PC-9 (cell line): Measurements from ENCODE around the gene TLR2.

ENCODE experiments used
- CTCF ChIP-seq: fragments of 200-600 bp; sonication (generic); conservative IDR thresholded peaks from 2 replicates; pipeline ENCODE4 v1.6.1; 2017; ENCODE audit warnings: mixed run types, antibody characterized with exemption, mild to moderate bottlenecking, moderate library complexity
- EZH2 ChIP-seq: fragments of 200-600 bp; sonication (generic); IDR thresholded peaks from 2 replicates; pipeline ENCODE4 v1.8.0; 2017; ENCODE audit warnings: antibody characterized with exemption, low read depth

DNA sequence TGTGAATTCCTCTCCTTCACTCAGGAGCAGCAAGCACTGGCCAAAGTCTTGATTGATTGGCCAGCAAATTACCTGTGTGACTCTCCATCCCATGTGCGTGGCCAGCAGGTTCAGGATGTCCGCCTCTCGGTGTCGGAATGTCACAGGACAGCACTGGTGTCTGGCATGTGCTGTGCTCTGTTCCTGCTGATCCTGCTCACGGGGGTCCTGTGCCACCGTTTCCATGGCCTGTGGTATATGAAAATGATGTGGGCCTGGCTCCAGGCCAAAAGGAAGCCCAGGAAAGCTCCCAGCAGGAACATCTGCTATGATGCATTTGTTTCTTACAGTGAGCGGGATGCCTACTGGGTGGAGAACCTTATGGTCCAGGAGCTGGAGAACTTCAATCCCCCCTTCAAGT is 20.4 kb downstream of the TLR2 start:
- TF ChIP-seq CTCF (no peak), EZH2 (no peak)
